ENCODE results near the gene MAPK4.

Gene MAPK4

GRCh38 chr18:50624981-50625380 is 65.1 kb downstream of the MAPK4 start:
- DNase-seq (ENCODE audit: low spot score), result no peak

DNA sequence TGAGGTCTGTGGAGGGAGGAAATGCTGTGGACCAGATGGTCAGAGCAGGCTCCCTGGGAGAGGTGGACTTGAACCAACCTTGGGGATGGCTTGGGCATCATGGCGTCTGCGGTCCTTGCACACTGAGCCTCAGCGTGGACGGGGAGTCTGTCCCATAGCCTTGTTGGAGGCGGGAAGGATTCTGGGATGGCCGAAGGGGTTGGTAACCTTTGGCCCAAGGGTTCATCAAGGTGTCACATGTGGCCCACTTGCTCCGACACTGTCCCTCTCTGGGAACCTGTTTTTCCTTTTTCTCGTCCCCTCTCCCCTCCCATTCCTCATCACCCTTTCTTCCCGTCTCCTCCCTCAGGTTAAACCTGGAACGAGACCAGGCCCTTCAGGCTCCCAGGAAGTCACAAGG is 66.4 kb downstream of the MAPK4 start:
- DNase-seq (ENCODE audit: low spot score), result no peak

DNA sequence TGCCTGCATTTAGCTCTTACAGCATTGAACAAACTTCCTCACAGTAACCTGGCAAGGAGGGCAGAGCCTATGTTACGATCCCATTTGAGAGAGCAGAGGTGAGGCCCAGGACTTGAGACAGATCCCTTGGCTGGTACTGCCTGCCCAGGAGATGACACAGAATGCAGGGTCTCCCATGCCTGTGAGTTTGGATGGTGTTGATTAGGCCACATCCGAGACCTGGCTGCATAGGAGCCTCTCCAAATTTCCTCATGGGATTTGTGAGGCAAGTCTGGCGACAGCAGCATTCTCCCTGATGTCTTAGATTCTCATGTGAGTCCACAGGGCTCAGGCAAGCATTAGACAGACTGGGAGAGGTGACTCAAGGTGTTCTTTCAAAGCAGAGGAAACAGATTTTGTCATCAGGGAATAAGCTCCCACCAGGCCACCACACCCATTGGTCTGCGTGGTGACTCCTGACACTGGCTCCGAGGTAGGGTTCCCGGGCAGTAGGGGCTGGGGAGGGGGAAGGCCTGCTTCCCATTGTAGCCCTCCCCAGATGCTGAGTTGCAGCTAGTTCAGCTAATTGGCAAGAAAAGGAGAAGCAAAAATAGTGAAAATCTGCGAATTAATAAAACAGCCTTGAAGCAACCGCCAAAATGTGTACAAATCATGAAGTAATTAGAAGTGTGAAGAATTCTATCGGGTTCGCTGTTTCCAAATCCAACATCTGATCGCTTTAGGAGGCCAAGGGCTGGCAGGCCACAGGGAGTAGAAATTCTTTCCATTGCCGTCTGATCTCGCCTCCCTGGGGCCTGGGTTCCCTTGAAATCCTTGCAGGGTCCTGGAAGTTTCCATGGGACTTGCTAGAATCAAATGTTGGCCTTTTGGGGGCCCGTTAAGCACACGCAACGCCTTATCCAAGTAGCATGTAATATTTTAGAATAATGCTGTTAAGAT is 68.0 kb downstream of the MAPK4 start:
- DNase-seq (ENCODE audit: low spot score), result no peak

DNA sequence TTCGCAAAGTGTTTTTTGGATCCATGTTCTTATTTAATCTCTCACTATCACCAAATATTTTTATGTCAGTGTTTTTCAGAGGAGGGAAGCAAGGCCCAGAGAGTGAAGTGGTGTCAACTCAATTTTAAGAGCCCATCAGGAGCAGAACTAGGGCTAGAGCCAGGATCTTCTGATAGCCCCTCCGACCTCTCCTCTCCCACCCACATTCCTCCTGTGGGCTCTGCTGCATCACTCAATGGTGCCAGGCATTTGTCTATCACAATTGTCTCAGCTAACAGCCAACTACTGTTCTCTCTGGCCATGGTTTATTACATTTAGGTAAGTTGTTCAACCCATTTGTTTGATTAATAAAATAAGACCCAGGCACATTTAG is 68.6 kb downstream of the MAPK4 start:
- no peak for DNase-seq (ENCODE audit: low spot score)

GRCh38 chr18:50629148-50629631 is 69.3 kb downstream of the MAPK4 start:
- DNase-seq (ENCODE audit: low spot score), result peak; percentile 8

DNA sequence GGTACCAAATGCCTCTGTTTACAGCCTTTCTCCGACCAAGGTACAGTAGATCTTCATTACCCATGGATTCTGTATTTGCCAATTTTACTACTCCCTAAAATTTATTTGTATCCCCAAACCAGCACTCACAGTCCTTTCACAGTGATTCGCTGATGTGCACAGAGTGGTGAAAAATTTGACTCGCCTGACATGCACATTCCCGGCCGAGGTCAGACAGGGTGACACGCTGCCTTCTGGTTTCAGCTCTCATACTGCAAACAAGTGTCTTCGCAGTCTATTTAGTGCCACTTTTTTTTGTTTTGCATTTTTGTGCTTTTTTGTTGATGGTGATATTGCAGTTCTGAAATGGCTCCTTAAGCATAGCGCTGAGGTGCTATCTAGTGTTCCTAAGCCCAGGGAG is 71.0 kb downstream of the MAPK4 start:
- DNase-seq (ENCODE audit: low spot score), result no peak

DNA sequence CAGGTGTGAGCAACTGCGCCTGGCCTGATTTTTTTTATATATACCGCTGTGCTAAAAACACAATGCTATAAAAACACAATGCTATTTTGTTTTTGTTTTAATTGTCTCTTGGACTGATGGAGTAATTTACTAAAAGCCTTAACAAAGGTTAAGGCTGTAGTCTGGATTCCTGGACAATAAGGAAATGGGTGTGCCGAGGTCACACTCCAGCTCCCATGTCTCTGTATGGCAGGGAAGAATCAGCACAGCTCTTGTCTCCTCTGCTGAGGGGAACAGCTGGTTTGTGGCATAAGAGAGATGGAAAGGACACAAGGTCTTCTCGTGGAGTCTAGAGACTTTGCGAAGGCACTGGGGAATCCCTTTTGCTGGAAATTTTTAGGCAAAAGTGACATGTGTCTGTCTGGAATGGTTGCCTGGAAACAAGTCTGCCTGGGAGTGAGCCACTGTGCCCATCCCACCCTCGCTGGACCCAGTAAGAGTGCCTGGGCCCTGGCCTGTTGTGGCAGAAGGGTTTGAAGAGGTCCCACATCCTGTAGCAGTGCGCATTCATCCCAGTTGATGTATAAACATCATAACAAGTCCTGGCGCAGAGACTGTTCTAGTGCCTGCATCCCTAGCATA is 73.1 kb downstream of the MAPK4 start:
- DNase-seq (ENCODE audit: low spot score), result no peak

- DNase-seq (ENCODE audit: low spot score), result no peak
Measured at GRCh38 chr18:50633992-50634391, 74.1 kb downstream of the MAPK4 start.

DNA sequence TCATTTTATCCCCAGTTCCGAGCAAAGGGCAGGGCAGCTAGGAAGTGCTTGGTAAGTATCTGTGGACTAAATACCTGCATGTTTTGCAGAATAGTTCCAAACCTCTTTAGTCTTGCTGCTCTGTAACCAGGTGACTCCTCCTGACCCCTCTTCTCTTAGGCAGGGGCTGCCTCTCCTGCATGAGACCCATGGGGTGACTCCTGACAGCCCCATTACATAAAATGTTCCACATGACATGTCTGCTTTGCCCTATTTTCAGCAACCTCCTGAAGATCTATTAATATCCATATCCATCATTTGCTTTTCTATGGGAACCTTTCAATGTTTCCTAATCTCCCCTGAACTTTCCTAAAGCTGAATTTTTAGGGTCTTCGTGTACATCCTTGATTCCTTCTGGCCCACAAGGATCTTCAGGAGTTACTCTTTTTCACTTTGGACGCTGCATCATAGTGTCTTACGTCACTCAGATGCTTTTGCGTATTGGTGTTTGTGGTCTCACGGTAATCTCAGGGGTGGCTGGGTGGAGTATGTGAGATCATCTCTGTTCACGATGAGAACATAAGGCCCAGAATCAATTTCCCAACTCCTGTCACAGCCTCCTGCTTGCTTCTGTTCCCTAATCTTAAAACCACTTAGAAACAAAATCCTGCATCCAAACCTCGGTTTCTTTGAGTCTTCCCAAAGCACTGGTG is 76.6 kb downstream of the MAPK4 start:
- no peak for DNase-seq (ENCODE audit: low spot score)

GRCh38 chr18:50638016-50638883 is 78.4 kb downstream of the MAPK4 start:
- DNase-seq (ENCODE audit: low spot score), result no peak

DNA sequence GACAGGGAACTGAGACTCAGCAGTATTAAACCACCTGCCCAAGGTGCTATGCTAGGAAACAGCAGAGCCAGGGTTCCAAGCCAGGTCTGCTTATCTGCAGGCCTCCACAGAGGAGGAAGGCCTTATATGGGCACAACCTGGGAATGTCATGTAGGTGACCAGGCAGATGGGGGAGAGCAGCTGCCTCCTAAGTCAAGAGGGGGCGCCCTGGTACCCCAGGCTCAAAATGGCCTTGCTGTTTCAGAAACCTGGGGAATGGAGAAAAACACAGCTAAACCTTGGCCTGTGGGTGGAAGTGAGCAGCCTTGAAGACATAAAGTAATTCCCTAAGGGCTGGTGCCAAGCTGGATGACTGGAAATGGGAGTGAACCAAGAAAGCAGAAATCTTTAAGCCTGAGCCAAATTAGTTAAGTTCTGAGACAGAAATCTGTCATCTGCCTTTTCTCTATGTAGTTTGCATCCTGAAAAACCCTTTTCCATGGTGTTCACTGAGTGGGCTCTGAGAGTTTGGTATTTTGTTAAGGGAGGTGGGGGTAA is 79.1 kb downstream of the MAPK4 start:
- DNase-seq (ENCODE audit: low spot score), result no peak

DNA sequence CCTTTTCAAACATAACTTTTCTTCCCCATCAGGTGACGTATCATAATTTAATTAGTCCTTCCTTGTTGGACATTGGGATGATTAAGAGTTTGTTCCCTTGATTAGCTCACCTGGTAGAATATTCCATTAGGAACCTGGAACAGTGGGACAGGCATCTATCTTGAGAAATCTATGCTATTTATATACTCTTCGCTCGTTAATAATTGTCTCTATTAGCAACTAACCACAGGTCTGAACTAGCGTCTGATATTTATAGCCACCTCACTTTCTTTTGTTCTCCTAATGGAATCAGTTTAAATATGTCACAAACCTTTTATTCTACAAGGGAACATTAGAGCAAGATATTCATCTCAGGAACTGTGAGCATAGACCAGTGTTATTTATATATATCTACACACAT is 79.8 kb downstream of the MAPK4 start:
- DNase-seq (ENCODE audit: low spot score), result no peak

GRCh38 chr18:50642439-50642838 is 82.6 kb downstream of the MAPK4 start:
- DNase-seq (ENCODE audit: low spot score), result no peak

- DNase-seq (ENCODE audit: low spot score), result no peak
Measured at GRCh38 chr18:50644146-50644545, 84.3 kb downstream of the MAPK4 start.

DNA sequence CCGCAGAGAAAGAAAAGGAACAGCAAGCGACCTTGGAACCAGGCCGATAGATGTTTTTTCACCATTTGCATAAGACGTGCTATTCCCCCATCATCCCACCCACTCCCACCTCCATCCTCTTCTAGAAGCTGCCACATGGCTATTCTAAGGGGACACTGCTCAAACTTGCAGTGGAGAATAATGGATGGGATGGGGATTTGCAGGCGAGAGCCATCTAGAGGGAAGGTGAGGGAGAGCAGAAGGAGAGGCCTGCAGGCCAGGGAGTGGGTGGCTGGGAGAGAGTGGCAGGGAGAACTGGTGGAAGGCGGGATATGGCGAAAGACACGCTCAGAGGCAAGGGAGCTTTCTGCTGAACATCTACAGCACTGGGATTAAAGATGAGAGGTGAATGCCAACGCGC is 84.9 kb downstream of the MAPK4 start:
- DNase-seq (ENCODE audit: low spot score), result peak; percentile 61

DNA sequence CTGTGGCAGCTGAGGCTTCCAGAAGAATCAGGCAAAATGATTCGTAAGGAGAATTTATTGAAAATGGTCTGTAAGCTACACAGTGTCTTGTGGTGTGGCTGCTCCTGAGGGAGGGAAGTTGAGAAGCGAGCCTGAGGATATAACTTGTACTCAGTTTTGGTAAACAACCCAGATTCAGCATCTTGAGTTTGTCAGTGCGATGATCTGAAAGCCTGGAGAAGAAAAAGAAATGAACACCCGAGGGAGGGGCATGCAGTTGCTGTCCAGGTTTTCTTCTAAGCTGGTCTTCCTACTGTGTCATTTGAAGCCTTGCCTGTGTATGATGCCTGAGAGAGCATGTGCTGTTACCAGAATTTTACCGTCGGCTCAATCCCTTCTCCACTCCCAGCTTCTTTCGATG is 87.3 kb downstream of the MAPK4 start:
- DNase-seq (ENCODE audit: low spot score), result no peak

- DNase-seq (ENCODE audit: low spot score), result no peak
Measured at GRCh38 chr18:50647792-50648191, 87.9 kb downstream of the MAPK4 start.

GRCh38 chr18:50649821-50650220 is 89.9 kb downstream of the MAPK4 start:
- DNase-seq (ENCODE audit: low spot score), result no peak

- no peak for DNase-seq (ENCODE audit: low spot score)
Measured at GRCh38 chr18:50651334-50651733, 91.4 kb downstream of the MAPK4 start.

GRCh38 chr18:50653402-50654093 is 93.7 kb downstream of the MAPK4 start:
- no peak for DNase-seq (ENCODE audit: low spot score)

DNA sequence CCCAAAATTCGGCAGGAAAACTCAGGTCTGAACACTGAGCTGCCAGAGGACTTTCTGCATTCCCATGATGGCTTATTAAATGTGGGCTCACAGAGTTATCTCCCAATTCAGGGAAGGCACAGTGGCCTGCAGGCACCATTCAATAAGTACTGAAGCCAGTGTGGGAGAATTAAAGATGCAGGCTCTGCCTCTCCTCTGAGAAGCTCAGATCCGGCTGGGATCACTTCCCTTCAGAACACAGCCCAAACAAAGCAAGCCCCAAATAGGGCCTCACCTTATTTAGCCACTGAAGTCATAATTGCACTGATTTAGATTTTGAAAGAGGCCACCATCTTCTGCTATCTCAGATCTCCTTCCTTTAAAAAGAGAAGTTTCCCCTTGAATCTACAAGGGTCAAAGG is 94.3 kb downstream of the MAPK4 start:
- DNase-seq (ENCODE audit: low spot score), result no peak
